Caco-2 (cell line): ENCODE measurements around the gene DPY19L3. TPM values are rescaled to one million over a fixed set of nuclear protein-coding genes. Genes with fewer than 3 reads are reported as not detected.

Experiments
- Bru-seq: library from RNA; stranded (reverse); fragments of 400-500 nt; gene quantifications from one replicate; lab custom pipeline; 2021; lab: Mats Ljungman, UMichigan
- BruChase-seq, 2 experiments: library from RNA; stranded (reverse); fragments of 400-500 nt; gene quantifications; one replicate each; lab custom pipeline; 2021; lab: Mats Ljungman, UMichigan
- BruUV-seq: library from RNA; stranded (reverse); fragments of 400-500 nt; replicated peaks from 2 replicates; lab custom pipeline; 2021; lab: Mats Ljungman, UMichigan
- CTCF ChIA-PET: fragments of 300-600 bp; sonication (Branson Sonifier 250); formaldehyde crosslinking; loops from one replicate; lab custom pipeline; 2022; ENCODE audit warnings: antibody characterized with exemption; lab: Charles Lee
- POLR2A ChIA-PET: fragments of 300-600 bp; sonication (Branson Sonifier 250); formaldehyde crosslinking; loops from one replicate; lab custom pipeline; 2022; ENCODE audit warnings: antibody characterized with exemption; lab: Charles Lee
- DNase-seq, 2 experiments: peaks; one replicate each; pipeline versions ENCODE4 v3.0.0 to v3.0.0-alpha.2; 2020 to 2022
- H3K27me3 ChIP-seq: replicated peaks from 2 replicates; pipeline ENCODE4 v1.6.0; 2011; ENCODE audit warnings: low read length; ENCODE audit not compliant: control insufficient read depth, insufficient read depth
- H3K36me3 ChIP-seq: 2 replicates; pipeline ENCODE4 v1.5.1; 2011; ENCODE audit warnings: low read length; ENCODE audit not compliant: control insufficient read depth, insufficient read depth
- H3K4me1 ChIP-seq: fragments of 250-450 bp; sonication (Bioruptor Pico); 2 replicates; pipeline ENCODE4 v1.5.1; 2020; ENCODE audit warnings: mild to moderate bottlenecking
- H3K4me3 ChIP-seq: 2 replicates; pipeline ENCODE4 v1.5.1; 2011; ENCODE audit warnings: low read depth, mild to moderate bottlenecking, control low read depth, low read length
- H3K9me3 ChIP-seq: fragments of 250-450 bp; sonication (Bioruptor Pico); 2 replicates; pipeline ENCODE4 v1.5.1; 2020; ENCODE audit warnings: mild to moderate bottlenecking, moderate library complexity
- H3K27ac Mint-ChIP-seq: one replicate; pipeline ENCODE4 v1.8.0; 2022; ENCODE audit warnings: mixed read lengths; ENCODE audit not compliant: unreplicated experiment
- H3K27me3 Mint-ChIP-seq: one replicate; pipeline ENCODE4 v1.8.0; 2022; ENCODE audit warnings: mixed read lengths; ENCODE audit not compliant: insufficient read depth, unreplicated experiment
- H3K36me3 Mint-ChIP-seq: one replicate; pipeline ENCODE4 v1.8.0; 2022; ENCODE audit warnings: mild to moderate bottlenecking, mixed read lengths; ENCODE audit not compliant: insufficient read depth, unreplicated experiment
- H3K4me1 Mint-ChIP-seq: one replicate; pipeline ENCODE4 v1.8.0; 2022; ENCODE audit warnings: low read depth, mixed read lengths; ENCODE audit not compliant: unreplicated experiment
- H3K4me3 Mint-ChIP-seq: one replicate; pipeline ENCODE4 v1.8.0; 2022; ENCODE audit warnings: mild to moderate bottlenecking, moderate library complexity, mixed read lengths; ENCODE audit not compliant: unreplicated experiment
- H3K9me3 Mint-ChIP-seq: one replicate; pipeline ENCODE4 v1.8.0; 2022; ENCODE audit warnings: mixed read lengths; ENCODE audit not compliant: unreplicated experiment
- CTCF ChIP-seq, 2 experiments: fragments of 200-600 bp in 1 of 2; IDR thresholded peaks; 1 replicate in 1 of 2; 2 replicates in 1 of 2; pipeline versions ENCODE4 v1.5.1 to v1.8.0; 2011 to 2022; ENCODE audit warnings: antibody characterized with exemption in 1 of 2, control low read depth in 1 of 2, inconsistent platforms in 1 of 2, low read depth in 1 of 2, low read length in 1 of 2, mild to moderate bottlenecking in 1 of 2, moderate library complexity in 1 of 2; ENCODE audit not compliant: insufficient read depth in 1 of 2, severe bottlenecking in 1 of 2, unreplicated experiment in 1 of 2
- intact Hi-C: fragments of 100-400 bp; cut with micrococcal nuclease; formaldehyde crosslinking; loops from one replicate; pipeline ENCODE4 v1.10.0; 2022; ENCODE audit not compliant: unreplicated experiment
- long read RNA-seq: library from polyadenylated mRNA; stranded (forward); transcript quantifications from one replicate; pipeline ENCODE4 v2.0.0, GENCODE V29; 2022
- total RNA-seq: library from RNA; stranded (reverse); gene quantifications from 2 replicates; pipeline ENCODE4 v1.2.3, GENCODE V29; 2022

DPY19L3 gene
- 40.7 and 41.5 TPM in 2 replicates for total RNA-seq
- percentile 78 among the genes with signal in this experiment for Bru-seq, nascent RNA
- percentile 79 among the genes with signal in this experiment for BruChase-seq, experiment 1, labeled RNA remaining after a 2-hour chase
- BruChase-seq, experiment 2, labeled RNA remaining after a 6-hour chase: percentile 78 among the genes with signal in this experiment
- long read RNA-seq, full-length matches to known transcripts: 1 of 13 reads
- long read RNA-seq, partial matches to known transcripts: 2 of 13 reads
- long read RNA-seq, other reads (novel, unspliced or antisense): 10 of 13 reads

GRCh38 chr19:32405431-32406160, at the start of gene DPY19L3:
Gene DPY19L3, plus strand, starts transcription at chr19:32405770. Its CDS starts 2,484 bp downstream, at chr19:32408254.
- ChIA-PET POLR2A (interaction anchor here (0.6 to 1.7 kb wide), 13 partner anchors 12 to 302 kb away, joined by 3 to 10 read pairs (median 4); partner anchors contain the start of genes PDCD5 and ZNF507), CTCF (interaction anchor here (0.6 kb wide), 1 partner anchor 87 kb away, joined by 3 read pairs; no protein-coding TSS in a partner anchor)
- Mint-ChIP-seq H3K9me3 (no peaks in the 10 kb centered on the region), H3K27ac (peak within 1 kb of the TSS; percentile 79), H3K4me3 (peak within 1 kb of the TSS; percentile 77), H3K4me1 (peaks cover 15% of the 10 kb centered on the region), H3K27me3 (no peaks in the 10 kb centered on the region), H3K36me3 (peaks cover 11% of the 10 kb centered on the region)
- no TSS peak for BruUV-seq
- TF ChIP-seq CTCF (IDR thresholded peaks at IDR 0.05; ENCODE audit: insufficient read depth in 1 of 2, low read depth in 1 of 2, low read length in 1 of 2, severe bottlenecking in 1 of 2, unreplicated experiment in 1 of 2): no peak
- peak within 1 kb of the TSS; percentile 99 for H3K4me3 ChIP-seq
- intact Hi-C loops: loop anchor here (2.0 to 10.0 kb wide), 4 partner anchors 33 to 269 kb away; partner anchors contain the start of genes ANKRD27 and RGS9BP
- no peaks in the 10 kb centered on the region for H3K36me3 ChIP-seq
- H3K9me3 ChIP-seq: no peaks in the 10 kb centered on the region
- H3K4me1 ChIP-seq: peaks cover 5% of the 10 kb centered on the region
- DNase-seq: peak; percentile 94 to 98
- no peaks in the 10 kb centered on the region for H3K27me3 ChIP-seq

- H3K4me1 Mint-ChIP-seq: peaks cover 12% of the 10 kb centered on the region
- H3K9me3 Mint-ChIP-seq: no peaks in the 10 kb centered on the region
- Histone ChIP-seq H3K27me3 (no peaks in the 10 kb centered on the region), H3K9me3 (no peaks in the 10 kb centered on the region), H3K4me1 (peaks cover 12% of the 10 kb centered on the region), H3K4me3 (no peak overlapping the region), H3K36me3 (peaks cover 17% of the 10 kb centered on the region)
- CTCF ChIA-PET: interaction anchor here (0.6 kb wide), 1 partner anchor 207 kb away, joined by 5 read pairs; no protein-coding TSS in a partner anchor
- H3K27me3 Mint-ChIP-seq: no peaks in the 10 kb centered on the region
- no peak for DNase-seq
- intact Hi-C loops: no loop called here
- no TSS peak for BruUV-seq
- TF ChIP-seq CTCF (IDR thresholded peaks at IDR 0.05; ENCODE audit: insufficient read depth in 1 of 2, low read depth in 1 of 2, low read length in 1 of 2, severe bottlenecking in 1 of 2, unreplicated experiment in 1 of 2): peak; percentile 17 to 31
- no peak overlapping the region for H3K4me3 Mint-ChIP-seq
- POLR2A ChIA-PET: no interaction called here
- H3K27ac Mint-ChIP-seq: no peak overlapping the region
- H3K36me3 Mint-ChIP-seq: peaks cover 71% of the 10 kb centered on the region
Measured at GRCh38 chr19:32357720-32358119, 47.9 kb upstream of the DPY19L3 start.

GRCh38 chr19:32358321-32358720, 47.2 kb upstream of the DPY19L3 start:
- Histone ChIP-seq H3K4me3 (no peak overlapping the region), H3K36me3 (peaks cover 11% of the 10 kb centered on the region), H3K27me3 (no peaks in the 10 kb centered on the region), H3K9me3 (no peaks in the 10 kb centered on the region), H3K4me1 (peaks cover 18% of the 10 kb centered on the region)
- ChIA-PET POLR2A (no interaction called here), CTCF (no interaction called here)
- no peak for DNase-seq
- TF ChIP-seq CTCF (IDR thresholded peaks at IDR 0.05; ENCODE audit: insufficient read depth in 1 of 2, low read depth in 1 of 2, low read length in 1 of 2, severe bottlenecking in 1 of 2, unreplicated experiment in 1 of 2): no peak
- no peaks in the 10 kb centered on the region for H3K27me3 Mint-ChIP-seq
- H3K9me3 Mint-ChIP-seq: no peaks in the 10 kb centered on the region
- H3K27ac Mint-ChIP-seq: no peak overlapping the region
- intact Hi-C loops: no loop called here
- no peak overlapping the region for H3K4me3 Mint-ChIP-seq
- BruUV-seq: no TSS peak
- peaks cover 18% of the 10 kb centered on the region for H3K4me1 Mint-ChIP-seq
- peaks cover 69% of the 10 kb centered on the region for H3K36me3 Mint-ChIP-seq
